Activated naive CD4-positive, alpha-beta T cell treated with anti-CD3 and anti-CD28 coated beads, Interleukin-2, amount 10 ng/mL, durations not matched to agents 7 days and 5 days (primary cell): ENCODE data around the gene TPPP2.
"Not testable (repeated sequence)": the region's sequence is repeated elsewhere in the genome, so short reads cannot be mapped to it uniquely, and the experiment has no call there.

ENCODE experiments used
- CTCF ChIA-PET: fragments of 350-600 bp; sonication (Branson Sonifier 250); formaldehyde crosslinking; loops from one replicate; lab custom pipeline; 2021; ENCODE audit warnings: antibody characterized with exemption; lab: Charles Lee
- DNase-seq: peaks from one replicate; pipeline ENCODE4 v3.0.0-alpha.2; 2020
- H3K27ac Mint-ChIP-seq: one replicate; pipeline ENCODE4 v1.8.0; 2021; ENCODE audit warnings: mild to moderate bottlenecking, moderate library complexity, mixed read lengths
- H3K27me3 Mint-ChIP-seq: one replicate; pipeline ENCODE4 v1.8.0; 2021; ENCODE audit warnings: mild to moderate bottlenecking, mixed read lengths
- H3K36me3 Mint-ChIP-seq: one replicate; pipeline ENCODE4 v1.8.0; 2021; ENCODE audit warnings: mixed read lengths
- H3K4me1 Mint-ChIP-seq: one replicate; pipeline ENCODE4 v1.8.0; 2021; ENCODE audit warnings: mixed read lengths
- H3K4me3 Mint-ChIP-seq: one replicate; pipeline ENCODE4 v1.8.0; 2021; ENCODE audit warnings: mild to moderate bottlenecking, moderate library complexity, mixed read lengths
- H3K9me3 Mint-ChIP-seq: one replicate; pipeline ENCODE4 v1.8.0; 2021; ENCODE audit warnings: mixed read lengths

TPPP2 gene

GRCh38 chr14:21034707-21035106 is 4.7 kb downstream of the TPPP2 start, which contains the start of gene RNASE13:
RNASE13 (minus strand) TSS chr14:21034807; CDS start chr14:21034288, 519 bp downstream.
- DNase-seq, result no peak
- H3K4me1 Mint-ChIP-seq, result no peaks in the 10 kb centered on the region
- H3K27ac Mint-ChIP-seq, result no peak within 1 kb of the TSS
- H3K36me3 Mint-ChIP-seq, result no peaks in the 10 kb centered on the region
- H3K9me3 Mint-ChIP-seq, result no peaks in the 10 kb centered on the region
- CTCF ChIA-PET, result interaction anchor here (8.2 kb wide), 1 partner anchor 19 kb away, joined by 67 read pairs; no protein-coding TSS in a partner anchor
- H3K4me3 Mint-ChIP-seq, result no peak within 1 kb of the TSS
- peaks cover 59% of the 10 kb centered on the region for H3K27me3 Mint-ChIP-seq

GRCh38 chr14:21036751-21037150 is 6.7 kb downstream of the TPPP2 start:
- CTCF ChIA-PET, result interaction anchor here (0.9 to 8.2 kb wide), 4 partner anchors 10 to 56 kb away, joined by 4 to 67 read pairs (median 6); no protein-coding TSS in a partner anchor
- H3K4me1 Mint-ChIP-seq, result no peaks in the 10 kb centered on the region
- no peaks in the 10 kb centered on the region for H3K9me3 Mint-ChIP-seq
- H3K36me3 Mint-ChIP-seq, result no peaks in the 10 kb centered on the region
- H3K27me3 Mint-ChIP-seq, result peaks cover 48% of the 10 kb centered on the region
- no peak overlapping the region for H3K27ac Mint-ChIP-seq
- no peak for DNase-seq
- H3K4me3 Mint-ChIP-seq, result no peak overlapping the region

GRCh38 chr14:21037156-21037555 is 7.1 kb downstream of the TPPP2 start:
- H3K27ac Mint-ChIP-seq, result no peak overlapping the region
- no peak for DNase-seq
- H3K9me3 Mint-ChIP-seq, result no peaks in the 10 kb centered on the region
- no peak overlapping the region for H3K4me3 Mint-ChIP-seq
- no peaks in the 10 kb centered on the region for H3K4me1 Mint-ChIP-seq
- CTCF ChIA-PET, result interaction anchor here (1.4 to 8.2 kb wide), 2 partner anchors 21 to 25 kb away, joined by 6 to 67 read pairs; no protein-coding TSS in a partner anchor
- H3K36me3 Mint-ChIP-seq, result no peaks in the 10 kb centered on the region
- peaks cover 48% of the 10 kb centered on the region for H3K27me3 Mint-ChIP-seq

- H3K27ac Mint-ChIP-seq, result no peak overlapping the region
- CTCF ChIA-PET, result interaction anchor here (1.3 to 7.2 kb wide), 4 partner anchors 16 to 67 kb away, joined by 5 to 174 read pairs (median 11); no protein-coding TSS in a partner anchor
- peaks cover 54% of the 10 kb centered on the region for H3K27me3 Mint-ChIP-seq
- H3K4me3 Mint-ChIP-seq, result no peak overlapping the region
- DNase-seq, result no peak
- no peaks in the 10 kb centered on the region for H3K9me3 Mint-ChIP-seq
- no peaks in the 10 kb centered on the region for H3K36me3 Mint-ChIP-seq
- peaks cover 2% of the 10 kb centered on the region for H3K4me1 Mint-ChIP-seq
Measured at GRCh38 chr14:21038441-21039422, 8.7 kb downstream of the TPPP2 start.

GRCh38 chr14:21039585-21040369 is 9.8 kb downstream of the TPPP2 start:
- DNase-seq, result peak; percentile 36
- Mint-ChIP-seq H3K27ac (no peak overlapping the region), H3K27me3 (peaks cover 56% of the 10 kb centered on the region), H3K36me3 (no peaks in the 10 kb centered on the region), H3K4me1 (peaks cover 2% of the 10 kb centered on the region), H3K4me3 (no peak overlapping the region), H3K9me3 (no peaks in the 10 kb centered on the region)
- CTCF ChIA-PET, result interaction anchor here (0.6 to 7.2 kb wide), 11 partner anchors 8 to 361 kb away, joined by 3 to 174 read pairs (median 5); no protein-coding TSS in a partner anchor

- Mint-ChIP-seq H3K4me3 (no peak overlapping the region), H3K4me1 (peaks cover 2% of the 10 kb centered on the region), H3K27ac (no peak overlapping the region), H3K9me3 (no peaks in the 10 kb centered on the region), H3K27me3 (peaks cover 56% of the 10 kb centered on the region), H3K36me3 (no peaks in the 10 kb centered on the region)
- CTCF ChIA-PET, result interaction anchor here (0.7 to 7.2 kb wide), 12 partner anchors 8 to 182 kb away, joined by 3 to 174 read pairs (median 5); no protein-coding TSS in a partner anchor
- no peak for DNase-seq
Measured at GRCh38 chr14:21040370-21040925, 10.4 kb downstream of the TPPP2 start.

GRCh38 chr14:21040941-21041340 is 10.9 kb downstream of the TPPP2 start:
- DNase-seq, H3K9me3 Mint-ChIP-seq, H3K4me1 Mint-ChIP-seq, H3K4me3 Mint-ChIP-seq, H3K36me3 Mint-ChIP-seq, H3K27ac Mint-ChIP-seq: not testable (repeated sequence)
- H3K27me3 Mint-ChIP-seq, result peaks cover 51% of the 10 kb centered on the region
- CTCF ChIA-PET, result interaction anchor here (0.7 to 7.2 kb wide), 9 partner anchors 12 to 183 kb away, joined by 3 to 174 read pairs (median 5); partner anchors contain the start of gene TPPP2

GRCh38 chr14:21041676-21042433 is 11.8 kb downstream of the TPPP2 start, which contains the start of gene RNASE7:
RNASE7 (plus strand) TSS chr14:21042362; CDS start chr14:21042993, 631 bp downstream.
- H3K9me3 Mint-ChIP-seq, result no peaks in the 10 kb centered on the region
- DNase-seq, result no peak
- H3K4me1 Mint-ChIP-seq, result peaks cover 2% of the 10 kb centered on the region
- H3K36me3 Mint-ChIP-seq, result no peaks in the 10 kb centered on the region
- CTCF ChIA-PET, result interaction anchor here (0.5 to 7.2 kb wide), 5 partner anchors 12 to 183 kb away, joined by 3 to 174 read pairs (median 4); partner anchors contain the start of gene TPPP2
- H3K27me3 Mint-ChIP-seq, result peaks cover 46% of the 10 kb centered on the region
- H3K27ac Mint-ChIP-seq, result no peak within 1 kb of the TSS
- H3K4me3 Mint-ChIP-seq, result no peak within 1 kb of the TSS

GRCh38 chr14:21042918-21043317 is 12.9 kb downstream of the TPPP2 start:
- Mint-ChIP-seq H3K4me3 (no peak overlapping the region), H3K36me3 (no peaks in the 10 kb centered on the region), H3K27ac (no peak overlapping the region), H3K9me3 (no peaks in the 10 kb centered on the region), H3K4me1 (peaks cover 2% of the 10 kb centered on the region), H3K27me3 (peaks cover 52% of the 10 kb centered on the region)
- DNase-seq, result no peak
- CTCF ChIA-PET, result interaction anchor here (1.3 to 7.2 kb wide), 3 partner anchors 27 to 62 kb away, joined by 3 to 174 read pairs (median 4); no protein-coding TSS in a partner anchor

- DNase-seq, result no peak
- no peaks in the 10 kb centered on the region for H3K9me3 Mint-ChIP-seq
- no peaks in the 10 kb centered on the region for H3K36me3 Mint-ChIP-seq
- H3K4me1 Mint-ChIP-seq, result peaks cover 2% of the 10 kb centered on the region
- H3K27me3 Mint-ChIP-seq, result peaks cover 51% of the 10 kb centered on the region
- CTCF ChIA-PET, result interaction anchor here (1.3 to 7.2 kb wide), 3 partner anchors 27 to 61 kb away, joined by 3 to 174 read pairs (median 4); no protein-coding TSS in a partner anchor
- H3K27ac Mint-ChIP-seq, result no peak overlapping the region
- no peak overlapping the region for H3K4me3 Mint-ChIP-seq
Measured at GRCh38 chr14:21043387-21043973, 13.5 kb downstream of the TPPP2 start.

GRCh38 chr14:21043974-21044618 is 14.1 kb downstream of the TPPP2 start:
- Mint-ChIP-seq H3K9me3 (no peaks in the 10 kb centered on the region), H3K4me3 (no peak overlapping the region), H3K27ac (no peak overlapping the region), H3K4me1 (peaks cover 2% of the 10 kb centered on the region), H3K36me3 (no peaks in the 10 kb centered on the region), H3K27me3 (peaks cover 45% of the 10 kb centered on the region)
- DNase-seq, result no peak
- CTCF ChIA-PET, result interaction anchor here (1.4 to 7.2 kb wide), 2 partner anchors 28 to 61 kb away, joined by 4 to 174 read pairs; no protein-coding TSS in a partner anchor

- Mint-ChIP-seq H3K27me3 (peaks cover 45% of the 10 kb centered on the region), H3K9me3 (no peaks in the 10 kb centered on the region), H3K4me3 (no peak overlapping the region), H3K36me3 (no peaks in the 10 kb centered on the region), H3K4me1 (peaks cover 2% of the 10 kb centered on the region), H3K27ac (no peak overlapping the region)
- DNase-seq, result no peak
- CTCF ChIA-PET, result interaction anchor here (0.5 to 2.2 kb wide), 3 partner anchors 7 to 109 kb away, joined by 3 to 14 read pairs (median 3); no protein-coding TSS in a partner anchor
Measured at GRCh38 chr14:21047378-21047781, 17.4 kb downstream of the TPPP2 start.
